A549 (cell line): Measurements from ENCODE around the gene FASTKD2. TPM values are rescaled to one million over a fixed set of nuclear protein-coding genes. Genes with fewer than 3 reads are reported as not detected.
A peak's percentile ranks its signal among the peaks of the same experiment; 100 is the strongest.

Experiments used
- ATAC-seq, 2 experiments: fragments of 200-7000 bp in 1 of 2; fragments of >200 bp in 1 of 2; cut with Nextera tagmentation in 1 of 2; cut with Tn5 transposase in 1 of 2; 3 replicates each; pipeline versions ENCODE4 v1.8.0 to v1.9.1; 2018 to 2020; ENCODE audit warnings: mild to moderate bottlenecking in 1 of 2, moderate library complexity in 1 of 2
- CTCF ChIA-PET: fragments of 300-600 bp; sonication (Branson Sonifier 250); formaldehyde crosslinking; extraction: SDS; loops from one replicate; lab custom pipeline; 2021; ENCODE audit warnings: antibody characterized with exemption, inconsistent platforms; lab: Yijun Ruan, JAX
- POLR2A ChIA-PET: fragments of 350-600 bp; formaldehyde crosslinking; extraction: SDS; loops from one replicate; lab custom pipeline; 2021; ENCODE audit warnings: antibody characterized with exemption, inconsistent platforms; lab: Yijun Ruan, JAX
- DNase-seq, 2 experiments: peaks; one replicate each; pipeline versions ENCODE4 v3.0.0 to v3.0.0-alpha.2; 2011 to 2016; ENCODE audit warnings: low read depth in 1 of 2, low spot score in 1 of 2
- FAIRE-seq: peaks from 2 replicates; lab custom pipeline; 2011; peaks lifted over from hg19 to GRCh38; lab: Jason Lieb, UNC
- H3K27ac ChIP-seq, 2 experiments: fragments of >200 bp; sonication (Bioruptor Twin); formaldehyde crosslinking; 3 replicates each; pipeline ENCODE4 v1.5.1; 2016 to 2017
- H3K4me1 ChIP-seq: fragments of >200 bp; sonication (Bioruptor Twin); formaldehyde crosslinking; 3 replicates; pipeline ENCODE4 v1.6.1; 2016
- H3K4me2 ChIP-seq: fragments of >200 bp; sonication (Bioruptor Twin); formaldehyde crosslinking; 3 replicates; pipeline ENCODE4 v1.6.1; 2016
- H3K4me3 ChIP-seq: fragments of >200 bp; sonication (Bioruptor Twin); formaldehyde crosslinking; 3 replicates; pipeline ENCODE4 v1.5.1; 2016
- H3K9me3 ChIP-seq: fragments of >200 bp; sonication (Bioruptor Twin); formaldehyde crosslinking; 3 replicates; pipeline ENCODE4 v1.6.1; 2016
- CBX8 ChIP-seq: fragments of 200-600 bp; sonication (generic); IDR thresholded peaks from 2 replicates; pipeline ENCODE4 v1.6.1; 2016
- CEBPB ChIP-seq, 2 experiments: fragments of >200 bp in 1 of 2; sonication (Bioruptor Twin) in 1 of 2; formaldehyde crosslinking in 1 of 2; IDR thresholded peaks; 2 replicates each; pipeline ENCODE4 v1.6.1; 2012 to 2016
- CHD2 ChIP-seq: fragments of 150-350 bp; IDR thresholded peaks from 2 replicates; pipeline ENCODE4 v1.6.1; 2014; ENCODE audit warnings: low read length; ENCODE audit not compliant: partially characterized antibody
- CHD4 ChIP-seq: fragments of 200-600 bp; sonication (generic); IDR thresholded peaks from 2 replicates; pipeline ENCODE4 v1.6.1; 2016; ENCODE audit warnings: antibody characterized with exemption, mild to moderate bottlenecking, borderline replicate concordance
- EHMT2 ChIP-seq: fragments of 200-600 bp; sonication (generic); IDR thresholded peaks from 2 replicates; pipeline ENCODE4 v1.6.1; 2016; ENCODE audit warnings: antibody characterized with exemption, low read depth, mild to moderate bottlenecking, moderate library complexity
- EP300 ChIP-seq, 2 experiments: fragments of >200 bp; sonication (Bioruptor Twin); formaldehyde crosslinking; IDR thresholded peaks; 2 replicates in 1 of 2; 3 replicates in 1 of 2; pipeline ENCODE4 v1.6.1; 2016 to 2017
- FOSL2 ChIP-seq, 2 experiments: fragments of 450-650 bp in 1 of 2; fragments of >200 bp in 1 of 2; sonication (Bioruptor Twin) in 1 of 2; formaldehyde crosslinking; IDR thresholded peaks; 2 replicates each; pipeline versions ENCODE4 v1.5.0 to v1.6.1; 2016 to 2020; ENCODE audit warnings: mild to moderate bottlenecking in 1 of 2, moderate library complexity in 1 of 2
- FOXS1 ChIP-seq: fragments of 250-450 bp; sonication (Bioruptor Pico); IDR thresholded peaks from 2 replicates; pipeline ENCODE4 v1.5.0; 2020; ENCODE audit warnings: mild to moderate bottlenecking, moderate library complexity
- GATA3 ChIP-seq: IDR thresholded peaks from 2 replicates; pipeline ENCODE4 v1.6.1; 2012; ENCODE audit warnings: borderline replicate concordance
- HEYL ChIP-seq: fragments of 250-450 bp; sonication (Bioruptor Pico); IDR thresholded peaks from 2 replicates; pipeline ENCODE4 v1.8.0; 2021; ENCODE audit warnings: mild to moderate bottlenecking, moderate library complexity
- HOXA7 ChIP-seq: fragments of 250-450 bp; sonication (Bioruptor Pico); IDR thresholded peaks from 2 replicates; pipeline ENCODE4 v1.5.0; 2020; ENCODE audit warnings: mild to moderate bottlenecking, moderate library complexity
- HOXB13 ChIP-seq: fragments of 250-450 bp; sonication (Bioruptor Pico); IDR thresholded peaks from 2 replicates; pipeline ENCODE4 v1.5.0; 2020; ENCODE audit warnings: low read depth, mild to moderate bottlenecking, moderate library complexity
- MAFK ChIP-seq: fragments of 450-650 bp; IDR thresholded peaks from 2 replicates; pipeline ENCODE4 v1.6.1; 2014; ENCODE audit not compliant: partially characterized antibody
- MAZ ChIP-seq: fragments of 150-350 bp; IDR thresholded peaks from 2 replicates; pipeline ENCODE4 v1.6.1; 2014; ENCODE audit warnings: antibody characterized with exemption, low read depth, low read length, borderline replicate concordance
- NFE2L2 ChIP-seq: fragments of 150-350 bp; conservative IDR thresholded peaks from 2 replicates; pipeline ENCODE4 v1.6.1; 2014; ENCODE audit warnings: low read length
- NR3C1 ChIP-seq: fragments of >200 bp; sonication (Bioruptor Twin); formaldehyde crosslinking; IDR thresholded peaks from 3 replicates; pipeline ENCODE4 v1.6.1; 2017
- PHF8 ChIP-seq: fragments of 200-600 bp; sonication (generic); IDR thresholded peaks from 2 replicates; pipeline ENCODE4 v1.6.1; 2016; ENCODE audit warnings: low read depth, mild to moderate bottlenecking, antibody characterized with exemption, moderate library complexity, borderline replicate concordance
- RAD21 ChIP-seq, 2 experiments: fragments of >200 bp in 1 of 2; sonication (Bioruptor Twin) in 1 of 2; formaldehyde crosslinking in 1 of 2; IDR thresholded peaks in 1 of 2; conservative IDR thresholded peaks in 1 of 2; 2 replicates in 1 of 2; 3 replicates in 1 of 2; pipeline ENCODE4 v1.6.1; 2012 to 2018; ENCODE audit warnings: inconsistent platforms in 1 of 2
- RARB ChIP-seq: fragments of 250-450 bp; sonication (Bioruptor Pico); IDR thresholded peaks from 2 replicates; pipeline ENCODE4 v1.8.0; 2021; ENCODE audit warnings: mild to moderate bottlenecking, moderate library complexity
- RNF2 ChIP-seq: fragments of 200-600 bp; sonication (generic); IDR thresholded peaks from 2 replicates; pipeline ENCODE4 v1.6.1; 2016; ENCODE audit warnings: low read depth, mild to moderate bottlenecking, antibody characterized with exemption, moderate library complexity, borderline replicate concordance
- SMC3 ChIP-seq: fragments of >200 bp; sonication (Bioruptor Twin); formaldehyde crosslinking; IDR thresholded peaks from 3 replicates; pipeline ENCODE4 v1.6.1; 2018; ENCODE audit warnings: inconsistent platforms
- SREBF2 ChIP-seq: fragments of 450-650 bp; IDR thresholded peaks from 2 replicates; pipeline ENCODE4 v1.6.1; 2014; ENCODE audit warnings: mild to moderate bottlenecking, moderate library complexity
- WGBS: methylation state at CpG from one replicate; pipeline ENCODE4 v1.1.6; 2017; ENCODE audit errors: missing lambda C conversion rate; 5-methylcytosine and 5-hydroxymethylcytosine counted together
- polyA plus RNA-seq, 4 experiments: library from polyadenylated mRNA; depleted of rRNA in 3 of 4; stranded (reverse); fragments of >200 nt; fragmentation: RNase III in 1 of 4; extraction: RNeasy Plus Mini Kit Qiagen cat#74134 plus additional on column Dnase treatment in 1 of 4; gene quantifications; 2 replicates in 3 of 4; 3 replicates in 1 of 4; pipeline ENCODE4 v1.2.3, GENCODE V29; 2011 to 2017
- TF ChIP-seq, protein P1 (sequence below): fragments of 150-350 bp; IDR thresholded peaks from 2 replicates; pipeline ENCODE4 v1.6.1; 2014; ENCODE audit warnings: low read depth, mild to moderate bottlenecking, low read length
- TF ChIP-seq, protein P2 (sequence below): fragments of 450-650 bp; IDR thresholded peaks from 2 replicates; pipeline ENCODE4 v1.6.1; 2014; ENCODE audit warnings: antibody characterized with exemption
- TF ChIP-seq, protein P3 (sequence below): fragments of 200-600 bp; sonication (generic); IDR thresholded peaks from 2 replicates; pipeline ENCODE4 v1.6.1; 2016; ENCODE audit warnings: antibody characterized with exemption, mild to moderate bottlenecking, moderate library complexity

Gene FASTKD2
- polyA plus RNA-seq, 2 of the 4 experiments (the other 2 are of a cell fraction) = 35.5 to 60.1 TPM

DNA sequence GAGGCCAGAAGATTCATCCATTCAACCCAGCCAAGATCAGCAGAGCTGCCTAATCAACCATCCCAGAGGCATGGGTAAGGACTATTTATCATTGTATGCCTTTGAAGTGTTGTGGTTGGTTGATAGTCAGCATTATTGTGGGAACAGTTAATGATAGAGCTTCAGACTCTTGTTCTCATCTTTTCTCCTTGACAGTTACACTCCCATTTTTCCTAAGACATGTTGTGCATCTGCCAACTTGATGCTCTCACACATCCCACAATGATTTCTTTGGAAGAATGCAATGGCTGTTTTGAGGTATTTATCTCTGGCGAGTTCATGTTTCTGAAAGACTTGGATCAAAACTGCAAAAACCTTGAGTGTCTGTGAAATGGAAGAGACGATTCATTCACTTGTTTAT lies 55.4 kb downstream of the FASTKD2 start:
- ChIA-PET POLR2A (no interaction called here), CTCF (interaction anchor here (0.6 kb wide), 1 partner anchor 9 kb away, joined by 3 read pairs; no protein-coding TSS in a partner anchor)
- DNase-seq (no peak), FAIRE-seq (no peak), ATAC-seq (no peak)
- H3K4me2 ChIP-seq = no peak overlapping the region
- WGBS = 35% methylated on average over 2 of the region's 2 CpGs
- H3K9me3 ChIP-seq = no peaks in the 10 kb centered on the region
- H3K27ac ChIP-seq = no peak overlapping the region
- H3K4me1 ChIP-seq = no peaks in the 10 kb centered on the region
- TF ChIP-seq FOXS1 = no peak
- TF ChIP-seq MAFK = peak; percentile 1
- no peak for TF ChIP-seq PHF8
- TF ChIP-seq EP300 (IDR thresholded peaks at IDR 0.05) = no peak
- TF ChIP-seq NFE2L2 = no peak
- no peak for TF ChIP-seq NR3C1
- no peak for TF ChIP-seq HEYL (CRISPR knock-in tag)
- TF ChIP-seq CEBPB (IDR thresholded peaks at IDR 0.05) = no peak
- TF ChIP-seq, protein P1, sequence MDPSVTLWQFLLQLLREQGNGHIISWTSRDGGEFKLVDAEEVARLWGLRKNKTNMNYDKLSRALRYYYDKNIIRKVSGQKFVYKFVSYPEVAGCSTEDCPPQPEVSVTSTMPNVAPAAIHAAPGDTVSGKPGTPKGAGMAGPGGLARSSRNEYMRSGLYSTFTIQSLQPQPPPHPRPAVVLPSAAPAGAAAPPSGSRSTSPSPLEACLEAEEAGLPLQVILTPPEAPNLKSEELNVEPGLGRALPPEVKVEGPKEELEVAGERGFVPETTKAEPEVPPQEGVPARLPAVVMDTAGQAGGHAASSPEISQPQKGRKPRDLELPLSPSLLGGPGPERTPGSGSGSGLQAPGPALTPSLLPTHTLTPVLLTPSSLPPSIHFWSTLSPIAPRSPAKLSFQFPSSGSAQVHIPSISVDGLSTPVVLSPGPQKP = no peak
- no peak overlapping the region for H3K4me3 ChIP-seq

DNA sequence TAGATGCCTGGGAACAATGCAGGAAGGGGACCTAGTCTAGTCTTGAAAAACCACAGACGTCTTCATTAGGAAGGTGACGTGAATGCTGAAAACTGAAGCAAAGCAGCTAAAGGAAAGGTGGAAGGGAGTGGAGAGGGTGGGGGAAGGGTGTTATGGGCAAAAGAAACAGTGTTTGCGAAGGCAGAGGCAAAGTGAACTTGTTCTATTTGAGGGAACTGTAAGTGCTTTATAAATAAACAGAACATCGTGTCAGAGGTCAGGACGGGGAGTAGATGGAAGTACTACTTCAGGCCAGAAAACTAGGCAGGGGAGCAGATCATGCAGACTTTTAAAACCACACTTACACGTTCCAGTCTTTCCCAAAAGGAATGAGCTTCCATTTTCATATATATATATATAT lies 57.8 kb downstream of the FASTKD2 start:
- CTCF ChIA-PET = interaction anchor here (0.6 kb wide), 1 partner anchor 804 kb away, joined by 3 read pairs; no protein-coding TSS in a partner anchor
- H3K4me2 ChIP-seq = no peak overlapping the region
- 71% methylated on average over 6 of the region's 6 CpGs for WGBS

More for the DNA sequence above, 57.8 kb downstream of the FASTKD2 start:
- Histone ChIP-seq H3K4me1 (no peaks in the 10 kb centered on the region), H3K27ac (no peak overlapping the region), H3K9me3 (no peaks in the 10 kb centered on the region), H3K4me3 (no peak overlapping the region)
- FAIRE-seq (no peak), ATAC-seq (no peak), DNase-seq (no peak)
- POLR2A ChIA-PET = no interaction called here
- TF ChIP-seq, protein P2, sequence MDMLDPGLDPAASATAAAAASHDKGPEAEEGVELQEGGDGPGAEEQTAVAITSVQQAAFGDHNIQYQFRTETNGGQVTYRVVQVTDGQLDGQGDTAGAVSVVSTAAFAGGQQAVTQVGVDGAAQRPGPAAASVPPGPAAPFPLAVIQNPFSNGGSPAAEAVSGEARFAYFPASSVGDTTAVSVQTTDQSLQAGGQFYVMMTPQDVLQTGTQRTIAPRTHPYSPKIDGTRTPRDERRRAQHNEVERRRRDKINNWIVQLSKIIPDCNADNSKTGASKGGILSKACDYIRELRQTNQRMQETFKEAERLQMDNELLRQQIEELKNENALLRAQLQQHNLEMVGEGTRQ = no peak
- TF ChIP-seq CHD4 (no peak), SMC3 (no peak), RNF2 (no peak), RARB (CRISPR knock-in tag) (no peak), MAZ (no peak), HOXB13 (CRISPR knock-in tag) (no peak), CHD2 (no peak), RAD21 (conservative IDR thresholded peaks at IDR 0.05 in 1 of 2, IDR thresholded peaks at IDR 0.05 in 1 of 2) (no peak), GATA3 (no peak), CBX8 (no peak), EHMT2 (no peak), FOSL2 (IDR thresholded peaks at IDR 0.05) (no peak), FOSL2 (CRISPR knock-in tag; IDR thresholded peaks at IDR 0.05) (no peak), HOXA7 (CRISPR knock-in tag) (no peak), SREBF2 (no peak)
- TF ChIP-seq, protein P3, sequence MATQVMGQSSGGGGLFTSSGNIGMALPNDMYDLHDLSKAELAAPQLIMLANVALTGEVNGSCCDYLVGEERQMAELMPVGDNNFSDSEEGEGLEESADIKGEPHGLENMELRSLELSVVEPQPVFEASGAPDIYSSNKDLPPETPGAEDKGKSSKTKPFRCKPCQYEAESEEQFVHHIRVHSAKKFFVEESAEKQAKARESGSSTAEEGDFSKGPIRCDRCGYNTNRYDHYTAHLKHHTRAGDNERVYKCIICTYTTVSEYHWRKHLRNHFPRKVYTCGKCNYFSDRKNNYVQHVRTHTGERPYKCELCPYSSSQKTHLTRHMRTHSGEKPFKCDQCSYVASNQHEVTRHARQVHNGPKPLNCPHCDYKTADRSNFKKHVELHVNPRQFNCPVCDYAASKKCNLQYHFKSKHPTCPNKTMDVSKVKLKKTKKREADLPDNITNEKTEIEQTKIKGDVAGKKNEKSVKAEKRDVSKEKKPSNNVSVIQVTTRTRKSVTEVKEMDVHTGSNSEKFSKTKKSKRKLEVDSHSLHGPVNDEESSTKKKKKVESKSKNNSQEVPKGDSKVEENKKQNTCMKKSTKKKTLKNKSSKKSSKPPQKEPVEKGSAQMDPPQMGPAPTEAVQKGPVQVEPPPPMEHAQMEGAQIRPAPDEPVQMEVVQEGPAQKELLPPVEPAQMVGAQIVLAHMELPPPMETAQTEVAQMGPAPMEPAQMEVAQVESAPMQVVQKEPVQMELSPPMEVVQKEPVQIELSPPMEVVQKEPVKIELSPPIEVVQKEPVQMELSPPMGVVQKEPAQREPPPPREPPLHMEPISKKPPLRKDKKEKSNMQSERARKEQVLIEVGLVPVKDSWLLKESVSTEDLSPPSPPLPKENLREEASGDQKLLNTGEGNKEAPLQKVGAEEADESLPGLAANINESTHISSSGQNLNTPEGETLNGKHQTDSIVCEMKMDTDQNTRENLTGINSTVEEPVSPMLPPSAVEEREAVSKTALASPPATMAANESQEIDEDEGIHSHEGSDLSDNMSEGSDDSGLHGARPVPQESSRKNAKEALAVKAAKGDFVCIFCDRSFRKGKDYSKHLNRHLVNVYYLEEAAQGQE = no peak
- TF ChIP-seq, protein P1 = no peak
